ENCODE results near the gene FOXN3.

GRCh38 chr14:89164168-89165073, 252.6 kb downstream of the FOXN3 start:
- TF ChIP-seq CTCF (optimal IDR thresholded peaks at IDR 0.05 in 1 of 3, IDR thresholded peaks at IDR 0.05 in 1 of 3, conservative IDR thresholded peaks at IDR 0.05 in 1 of 3; ENCODE audit: extremely low read depth in 1 of 3, insufficient read depth in 2 of 3, low read length in 3 of 3) = no peak
- no peak for TF ChIP-seq EZH2 (IDR thresholded peaks at IDR 0.05; ENCODE audit: low read length)
